T-helper 17 cell (primary cell): Measurements from ENCODE around the gene SLC9C2. TPM values are rescaled to one million over a fixed set of nuclear protein-coding genes. Genes with fewer than 3 reads are reported as not detected.
"Not testable (repeated sequence)": the region's sequence is repeated elsewhere in the genome, so short reads cannot be mapped to it uniquely, and the experiment has no call there.

Source experiments
- ATAC-seq: fragments of 150-1000 bp; cut with Tn5 transposase; 2 replicates; pipeline ENCODE4 v1.10.0; 2021; ENCODE audit warnings: mild to moderate bottlenecking, moderate library complexity
- DNase-seq, 3 donors: peaks; one replicate each; pipeline versions ENCODE4 v3.0.0 to v3.0.0-alpha.2; 2020 to 2021
- H3K9me3 ChIP-seq: one replicate; pipeline ENCODE4 v1.7.0; 2013; ENCODE audit warnings: low read length, mild to moderate bottlenecking; ENCODE audit not compliant: control insufficient read depth, poor library complexity, severe bottlenecking
- H3K27ac Mint-ChIP-seq: one replicate; pipeline ENCODE4 v1.8.0; 2022; ENCODE audit warnings: mild to moderate bottlenecking, moderate library complexity, mixed read lengths
- H3K27me3 Mint-ChIP-seq: one replicate; pipeline ENCODE4 v1.8.0; 2022; ENCODE audit warnings: mixed read lengths
- H3K36me3 Mint-ChIP-seq: one replicate; pipeline ENCODE4 v1.8.0; 2022; ENCODE audit warnings: low read depth, mixed read lengths
- H3K4me1 Mint-ChIP-seq: one replicate; pipeline ENCODE4 v1.8.0; 2022; ENCODE audit warnings: mild to moderate bottlenecking, mixed read lengths
- H3K4me3 Mint-ChIP-seq: one replicate; pipeline ENCODE4 v1.8.0; 2022; ENCODE audit warnings: mild to moderate bottlenecking, moderate library complexity, mixed read lengths
- total RNA-seq, 4 donors: library from RNA in 2 of 4; stranded (reverse) in 2 of 4; gene quantifications; one replicate each; pipeline ENCODE4 v1.2.3 and lab custom pipeline; 2022 to 2026

SLC9C2 gene
- total RNA-seq, 2 donors from 2014 or later = not detected

- H3K4me3 Mint-ChIP-seq = no peak overlapping the region
- no peaks in the 10 kb centered on the region for H3K9me3 ChIP-seq
- no peaks in the 10 kb centered on the region for H3K36me3 Mint-ChIP-seq
- no peak overlapping the region for H3K27ac Mint-ChIP-seq
- no peak for ATAC-seq
- no peak for DNase-seq
- H3K4me1 Mint-ChIP-seq = peaks cover 16% of the 10 kb centered on the region
- H3K27me3 Mint-ChIP-seq = no peaks in the 10 kb centered on the region
These were observed 132.3 kb downstream of the SLC9C2 start for GRCh38 chr1:173470608-173471007.

- H3K4me3 Mint-ChIP-seq = no peak overlapping the region
- no peaks in the 10 kb centered on the region for H3K36me3 Mint-ChIP-seq
- ATAC-seq (no peak), DNase-seq (no peak)
- H3K4me1 Mint-ChIP-seq = peaks cover 16% of the 10 kb centered on the region
- no peak overlapping the region for H3K27ac Mint-ChIP-seq
- H3K27me3 Mint-ChIP-seq = no peaks in the 10 kb centered on the region
- no peaks in the 10 kb centered on the region for H3K9me3 ChIP-seq
These were observed 133.2 kb downstream of the SLC9C2 start for GRCh38 chr1:173469656-173470055.

GRCh38 chr1:173467426-173467825 is 135.4 kb downstream of the SLC9C2 start:
- no peak overlapping the region for H3K4me3 Mint-ChIP-seq
- no peak for DNase-seq
- no peaks in the 10 kb centered on the region for H3K36me3 Mint-ChIP-seq
- no peaks in the 10 kb centered on the region for H3K27me3 Mint-ChIP-seq
- no peak overlapping the region for H3K27ac Mint-ChIP-seq
- H3K9me3 ChIP-seq = no peaks in the 10 kb centered on the region
- peaks cover 8% of the 10 kb centered on the region for H3K4me1 Mint-ChIP-seq
- no peak for ATAC-seq

- H3K9me3 ChIP-seq, H3K27ac Mint-ChIP-seq, H3K4me3 Mint-ChIP-seq, DNase-seq, H3K27me3 Mint-ChIP-seq, ATAC-seq, H3K36me3 Mint-ChIP-seq: not testable (repeated sequence)
- peaks cover 11% of the 10 kb centered on the region for H3K4me1 Mint-ChIP-seq
These were observed 138.7 kb downstream of the SLC9C2 start for GRCh38 chr1:173464185-173464584.

- H3K4me1 Mint-ChIP-seq = peaks cover 15% of the 10 kb centered on the region
- H3K27ac Mint-ChIP-seq, H3K36me3 Mint-ChIP-seq, H3K4me3 Mint-ChIP-seq, H3K27me3 Mint-ChIP-seq, ATAC-seq, DNase-seq, H3K9me3 ChIP-seq: not testable (repeated sequence)
These were observed 140.2 kb downstream of the SLC9C2 start for GRCh38 chr1:173462666-173463065.

GRCh38 chr1:173459885-173460284 is 143.0 kb downstream of the SLC9C2 start:
- no peak overlapping the region for H3K4me3 Mint-ChIP-seq
- H3K27me3 Mint-ChIP-seq = no peaks in the 10 kb centered on the region
- no peak overlapping the region for H3K27ac Mint-ChIP-seq
- ATAC-seq = no peak
- no peak for DNase-seq
- peaks cover 19% of the 10 kb centered on the region for H3K36me3 Mint-ChIP-seq
- no peaks in the 10 kb centered on the region for H3K9me3 ChIP-seq
- H3K4me1 Mint-ChIP-seq = peaks cover 26% of the 10 kb centered on the region

- no peaks in the 10 kb centered on the region for H3K9me3 ChIP-seq
- Mint-ChIP-seq H3K36me3 (peaks cover 17% of the 10 kb centered on the region), H3K27me3 (no peaks in the 10 kb centered on the region), H3K4me1 (peaks cover 26% of the 10 kb centered on the region), H3K4me3 (no peak overlapping the region), H3K27ac (peak overlapping the region; percentile 87)
- ATAC-seq (peak; percentile 65), DNase-seq (no peak)
These were observed 147.8 kb downstream of the SLC9C2 start for GRCh38 chr1:173454966-173455524.

- Mint-ChIP-seq H3K4me1 (peaks cover 26% of the 10 kb centered on the region), H3K27me3 (no peaks in the 10 kb centered on the region), H3K36me3 (peaks cover 17% of the 10 kb centered on the region), H3K4me3 (no peak overlapping the region), H3K27ac (peak overlapping the region; percentile 87)
- ATAC-seq = no peak
- no peak for DNase-seq
- H3K9me3 ChIP-seq = no peaks in the 10 kb centered on the region
These were observed 148.9 kb downstream of the SLC9C2 start for GRCh38 chr1:173453982-173454381.

GRCh38 chr1:173451981-173452380 is 150.9 kb downstream of the SLC9C2 start:
- H3K4me1 Mint-ChIP-seq = peaks cover 20% of the 10 kb centered on the region
- no peaks in the 10 kb centered on the region for H3K9me3 ChIP-seq
- no peaks in the 10 kb centered on the region for H3K27me3 Mint-ChIP-seq
- DNase-seq = no peak
- H3K36me3 Mint-ChIP-seq = peaks cover 21% of the 10 kb centered on the region
- no peak overlapping the region for H3K27ac Mint-ChIP-seq
- no peak for ATAC-seq
- no peak overlapping the region for H3K4me3 Mint-ChIP-seq

Other genes with a start within 250 kb of the SLC9C2 start
- gene PRDX6, start 125.7 kb downstream of the SLC9C2 start, total RNA-seq = 100 to 1,000 TPM in 1 of 2 donors, 10 to 100 TPM in 1; 66.4 to 125 TPM
- not detected for gene TEX50, start 32.3 kb upstream of the SLC9C2 start, total RNA-seq
- gene ANKRD45, start 66.8 kb upstream of the SLC9C2 start, total RNA-seq = not detected
- 10 to 100 TPM; 24.8 to 32.1 TPM for gene KLHL20, start 111.9 kb upstream of the SLC9C2 start, total RNA-seq
- gene DARS2, start 221.6 kb upstream of the SLC9C2 start, total RNA-seq = 1 to 10 TPM; 4.0 to 5.3 TPM
- 1 to 10 TPM; 4.7 to 7.1 TPM for gene CENPL, start 221.8 kb upstream of the SLC9C2 start, total RNA-seq